Stimulated activated CD8-positive, alpha-beta memory T cell treated with anti-CD3 and anti-CD28 coated beads, Interleukin-12 subunit alpha, Interleukin-12 subunit beta, amount 100 ng/mL, for 24 hours (primary cell): ENCODE data around the gene TERF2IP.

Source experiments
- DNase-seq: peaks from one replicate; pipeline ENCODE4 v3.0.0-alpha.2; 2020; ENCODE audit errors: extremely low read depth

TERF2IP gene

DNA sequence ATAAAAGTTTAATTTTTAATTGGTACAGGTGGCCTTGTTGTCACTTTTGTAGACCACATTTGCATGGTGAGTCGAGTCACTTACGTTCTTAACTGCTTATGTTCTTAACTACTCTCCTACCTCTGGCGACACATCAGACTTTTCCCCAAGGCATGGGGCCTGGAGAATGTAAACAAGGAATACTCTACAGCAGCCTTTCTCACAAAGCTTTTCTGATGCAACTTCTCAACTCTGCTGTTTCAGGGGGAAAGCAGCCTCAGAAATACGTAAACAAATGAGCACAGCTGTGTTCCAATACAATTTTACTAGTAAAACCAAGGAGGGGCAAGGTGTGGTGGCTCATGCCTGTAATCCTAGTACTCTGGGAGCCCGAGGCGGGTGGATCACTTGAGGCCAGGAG is 7.0 kb upstream of the TERF2IP start:
- no peak for DNase-seq

- no peak for DNase-seq
These were observed 3.1 kb upstream of the TERF2IP start for GRCh38 chr16:75644240-75645012.

- no peak for DNase-seq
These were observed 471 bp upstream of the TERF2IP start for GRCh38 chr16:75647112-75647491.

DNA sequence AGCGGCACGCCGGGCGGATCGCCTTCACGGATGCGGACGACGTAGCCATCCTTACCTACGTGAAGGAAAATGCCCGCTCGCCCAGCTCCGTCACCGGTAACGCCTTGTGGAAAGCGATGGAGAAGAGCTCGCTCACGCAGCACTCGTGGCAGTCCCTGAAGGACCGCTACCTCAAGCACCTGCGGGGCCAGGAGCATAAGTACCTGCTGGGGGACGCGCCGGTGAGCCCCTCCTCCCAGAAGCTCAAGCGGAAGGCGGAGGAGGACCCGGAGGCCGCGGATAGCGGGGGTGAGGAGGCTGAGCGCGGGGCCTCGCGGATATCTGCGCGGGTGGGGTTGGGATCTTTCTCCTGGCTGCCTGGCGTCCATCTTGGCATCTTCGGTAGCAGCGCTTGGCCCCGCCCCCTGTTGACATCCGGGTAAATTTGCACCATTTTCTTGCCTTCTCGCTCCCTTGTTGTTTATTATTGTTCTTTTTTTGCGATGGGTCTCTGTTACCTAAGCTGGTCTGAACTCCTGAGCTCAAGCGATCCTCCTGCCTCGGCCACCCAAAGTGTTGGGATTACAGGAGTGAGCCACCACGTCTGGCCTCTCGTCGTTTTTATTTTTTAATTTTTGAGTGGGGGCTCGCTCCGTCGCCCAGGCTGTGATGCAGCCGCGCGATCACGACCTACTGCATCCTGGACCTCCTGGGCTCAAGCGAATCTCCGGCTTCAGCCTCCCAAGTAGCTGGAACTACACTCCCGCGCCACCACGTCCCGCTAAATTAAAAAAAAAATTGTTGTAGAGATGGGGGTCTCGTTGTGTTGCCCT is 898 bp downstream of the TERF2IP start:
- peak; percentile 68 for DNase-seq

- no peak for DNase-seq
These were observed 6.3 kb downstream of the TERF2IP start for GRCh38 chr16:75653922-75654321.

DNA sequence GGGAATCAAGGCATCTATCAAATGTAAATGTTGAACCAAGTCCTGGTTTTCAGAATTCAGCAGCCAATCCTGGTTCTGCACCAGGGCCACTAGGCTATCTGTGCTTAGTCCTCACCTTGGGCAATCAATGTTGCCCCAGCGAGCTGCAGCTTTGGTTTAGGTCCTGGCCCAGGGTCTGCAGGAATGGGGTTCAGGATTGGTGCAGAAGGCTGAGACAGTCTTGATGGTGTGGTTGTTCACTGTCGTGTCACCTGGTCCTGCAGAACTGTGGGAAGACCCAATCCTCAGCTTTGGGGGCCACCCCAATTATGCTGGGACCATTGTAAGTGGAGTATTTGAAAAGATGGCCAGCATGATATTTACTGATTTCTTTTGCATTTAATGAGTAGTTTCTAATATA is 10.6 kb downstream of the TERF2IP start:
- no peak for DNase-seq

DNA sequence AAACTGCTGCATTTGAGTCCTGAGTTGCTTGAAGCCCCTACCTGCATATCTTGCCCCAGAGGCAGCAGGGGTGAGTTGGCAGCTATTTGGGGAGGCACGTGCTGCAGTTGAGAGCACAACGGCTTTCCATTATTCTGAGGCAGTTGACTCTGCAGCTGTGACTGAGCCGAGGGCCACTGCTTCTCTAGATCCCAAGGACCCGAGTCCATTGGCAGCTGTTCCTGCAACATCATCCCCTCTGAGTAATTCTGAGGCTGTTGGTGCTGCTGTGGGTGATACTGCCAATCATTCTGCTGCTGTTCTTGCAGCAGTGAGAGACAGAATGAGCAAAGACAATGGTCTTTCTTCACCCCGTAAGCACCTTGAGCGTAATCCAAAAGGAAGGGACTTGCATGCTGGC is 12.7 kb downstream of the TERF2IP start:
- no peak for DNase-seq

DNA sequence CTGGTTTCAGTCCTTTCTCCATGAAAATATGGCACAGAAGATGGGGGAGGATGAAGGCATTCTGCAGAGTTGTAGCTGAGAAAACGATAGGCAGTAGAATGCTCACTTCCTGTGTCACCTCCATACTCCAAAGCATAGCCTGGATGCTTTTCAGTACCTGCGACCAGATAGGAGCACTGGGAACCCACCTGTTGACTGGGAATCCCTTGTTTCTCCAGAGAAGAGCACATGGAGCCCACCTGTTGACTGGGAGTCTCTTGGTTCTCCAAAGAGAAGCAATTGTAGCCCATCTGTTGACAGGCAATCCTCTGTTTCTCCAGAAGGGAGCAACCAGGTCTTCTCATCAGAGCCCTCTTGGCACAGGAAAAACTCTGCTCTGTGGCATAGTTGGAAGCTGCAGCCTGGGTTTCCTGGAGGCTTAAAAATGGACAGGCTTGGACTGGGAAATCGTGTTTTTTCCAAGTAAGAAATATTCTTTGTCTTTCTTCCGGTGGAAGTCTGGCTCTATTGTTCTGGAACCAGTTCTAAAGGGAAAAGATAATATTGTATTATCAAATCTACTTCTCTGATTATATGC is 13.2 kb downstream of the TERF2IP start:
- DNase-seq: no peak

- no peak for DNase-seq
These were observed 19.9 kb downstream of the TERF2IP start for GRCh38 chr16:75667503-75667902.

DNA sequence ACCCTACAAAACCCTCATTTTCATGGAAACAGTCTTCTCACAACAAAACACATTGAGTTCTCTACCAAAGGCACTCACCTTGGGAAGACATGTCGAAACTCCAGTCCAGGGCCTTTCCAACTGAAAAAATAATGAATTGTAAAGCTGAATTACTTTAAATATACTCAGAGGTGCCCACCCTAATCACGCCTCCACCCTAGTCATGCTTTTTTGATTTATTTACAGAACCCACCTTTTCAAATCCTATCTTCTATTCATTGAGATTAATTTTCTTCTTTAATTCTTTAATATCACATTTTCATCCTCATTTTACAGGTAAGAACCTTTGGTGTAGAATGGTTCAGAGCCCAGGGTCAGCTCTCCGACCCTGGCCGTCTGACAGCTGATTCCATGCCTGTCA is 29.3 kb downstream of the TERF2IP start, which contains the start of gene CPHXL2:
Gene CPHXL2 (minus strand): TSS at position 101 of the 400 bp plus-strand sequence. CDS start 10 bp downstream, at position 91.
- DNase-seq: no peak

GRCh38 chr16:75679366-75679765 is 31.8 kb downstream of the TERF2IP start:
- DNase-seq: no peak

DNA sequence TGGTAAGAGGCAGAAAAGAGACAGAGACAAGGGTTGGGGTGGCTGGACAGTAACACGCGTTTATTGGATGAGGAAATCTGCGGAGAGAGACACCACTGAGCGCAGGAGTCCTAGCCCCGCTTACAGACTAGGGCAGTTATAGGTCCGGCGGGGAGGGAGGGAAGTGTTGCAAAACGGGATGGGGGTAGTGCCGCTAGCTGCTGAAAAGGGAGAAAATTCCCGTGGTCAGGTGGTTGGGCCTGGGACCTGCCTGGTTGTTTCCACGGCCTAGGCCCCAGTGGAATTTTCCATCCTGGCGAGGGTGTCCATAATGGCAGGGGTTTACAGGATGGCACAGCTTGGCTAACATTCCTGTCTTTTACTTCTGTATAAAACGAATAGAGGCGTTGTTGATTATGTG is 34.7 kb downstream of the TERF2IP start:
- DNase-seq: no peak

GRCh38 chr16:75687361-75687760 is 39.8 kb downstream of the TERF2IP start:
- no peak for DNase-seq

DNA sequence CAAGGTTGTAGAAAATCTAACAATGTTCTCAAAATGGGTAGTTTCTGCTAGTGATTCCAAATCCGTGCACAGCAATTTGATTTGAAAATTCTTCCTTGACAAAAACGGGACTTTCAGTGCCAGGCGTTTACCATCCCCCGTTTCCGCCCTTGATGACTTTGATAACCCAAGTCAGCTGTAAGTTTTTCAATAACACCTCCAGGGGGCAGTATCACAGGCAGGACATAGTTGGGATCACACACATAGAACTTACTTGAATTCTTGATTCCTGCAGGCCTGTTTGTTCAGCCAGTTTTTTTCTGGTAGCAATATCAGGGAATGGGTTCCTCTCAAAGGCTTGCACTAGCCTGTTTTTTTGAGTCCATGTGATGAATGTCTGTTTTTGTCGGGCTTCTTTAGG is 48.1 kb downstream of the TERF2IP start:
- DNase-seq: no peak

DNA sequence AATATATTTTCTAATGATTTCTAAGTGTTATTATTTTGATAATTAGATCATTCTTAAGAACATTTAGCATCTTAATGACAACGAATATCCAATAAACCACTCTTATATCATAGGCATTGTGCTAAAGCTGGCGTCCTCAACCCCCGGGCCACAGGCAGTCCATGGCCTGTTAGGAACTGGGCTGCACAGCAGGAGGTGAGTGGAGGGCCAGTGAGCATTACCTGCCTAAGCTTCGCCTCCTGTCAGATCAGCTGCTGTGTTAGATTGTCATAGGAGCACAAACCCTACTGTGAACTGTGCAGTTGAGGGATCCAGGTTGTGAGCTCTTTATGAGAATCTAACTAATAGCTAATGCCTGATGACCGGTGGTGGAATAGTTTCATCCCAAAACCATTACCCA is 50.0 kb downstream of the TERF2IP start:
- DNase-seq: no peak

DNA sequence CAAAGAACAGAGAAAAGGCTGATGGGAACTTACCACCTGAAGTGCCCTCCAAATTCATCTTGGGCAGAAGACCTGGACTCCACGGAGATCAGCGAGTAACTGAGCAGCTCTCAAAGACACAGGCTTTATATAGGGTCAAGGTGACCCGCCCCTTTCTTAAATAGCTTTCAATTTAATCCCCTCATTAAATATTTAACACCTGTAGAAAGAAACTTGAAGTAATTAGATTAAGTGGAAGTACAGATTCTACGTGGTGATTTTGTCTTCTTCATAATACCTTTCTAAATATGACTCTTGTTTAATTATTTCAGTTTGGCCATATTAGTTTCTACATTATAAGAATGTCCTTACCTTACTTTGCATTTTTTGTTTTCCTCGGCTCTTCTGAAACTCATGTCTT is 53.8 kb downstream of the TERF2IP start, which contains the start of gene DUXB:
Gene DUXB (minus strand): TSS at position 101 of the 400 bp plus-strand sequence. CDS start 43 bp downstream, at position 58.
- DNase-seq: no peak

GRCh38 chr16:75702242-75702641 is 54.7 kb downstream of the TERF2IP start:
- no peak for DNase-seq

DNA sequence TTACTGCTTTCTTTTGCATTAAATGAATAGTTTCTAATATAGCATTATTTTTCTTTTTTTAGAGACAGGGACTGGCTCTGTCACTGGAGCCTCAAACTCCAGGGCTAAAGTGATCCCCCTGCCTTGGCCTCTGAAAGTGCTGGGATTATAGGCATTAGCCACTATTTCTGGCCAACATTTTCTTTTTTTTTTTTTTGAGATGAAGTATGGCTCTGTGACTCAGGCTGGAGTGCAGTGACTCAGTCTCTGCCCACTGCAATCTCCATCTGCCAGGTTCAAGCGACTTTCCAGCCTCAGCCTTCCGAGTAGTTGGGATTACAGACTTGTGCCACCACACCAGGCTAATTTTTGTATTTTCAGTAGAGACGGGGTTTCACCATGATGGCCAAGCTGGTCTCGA is 55.7 kb downstream of the TERF2IP start:
- no peak for DNase-seq
